Body of pancreas (tissue), 4 donors: Measurements from ENCODE around the gene TGIF2. TPM values are rescaled to one million over a fixed set of nuclear protein-coding genes. Genes with fewer than 3 reads are reported as not detected.

ENCODE experiments used
- ATAC-seq: fragments of 150-250 bp; one replicate; pipeline ENCODE4 v1.9.1; 2016
- DNase-seq, 4 donors: peaks; one replicate each; pipeline ENCODE4 v3.0.0-alpha.2; 2019
- H3K27ac ChIP-seq, 4 donors: fragments of 200-600 bp; sonication (generic); 1 replicate in 3 of 4; 2 replicates in 1 of 4; pipeline versions ENCODE4 v1.5.1 to v1.6.1; 2016 to 2019; ENCODE audit warnings: mild to moderate bottlenecking in 1 of 4, mixed read lengths in 1 of 4, moderate library complexity in 1 of 4
- H3K27me3 ChIP-seq, 2 donors: fragments of 200-600 bp; sonication (generic); one replicate each; pipeline ENCODE4 v1.6.0; 2016; ENCODE audit warnings: mild to moderate bottlenecking in 1 of 2
- H3K36me3 ChIP-seq, 2 donors: fragments of 200-600 bp; sonication (generic); replicated peaks in 1 of 2; 2 replicates each; pipeline ENCODE4 v1.5.1; 2016; ENCODE audit warnings: low read depth in 2 of 2; ENCODE audit not compliant: insufficient read depth in 1 of 2
- H3K4me1 ChIP-seq: fragments of 200-600 bp; sonication (generic); one replicate; pipeline ENCODE4 v1.6.0; 2016
- H3K4me3 ChIP-seq, 2 donors: fragments of 200-600 bp; sonication (generic); 1 replicate in 1 of 2; 2 replicates in 1 of 2; pipeline ENCODE4 v1.5.1; 2016 to 2019
- H3K9me3 ChIP-seq, 3 donors: fragments of 200-600 bp; sonication (generic); 1 replicate in 2 of 3; 2 replicates in 1 of 3; pipeline ENCODE4 v1.5.1; 2016
- POLR2A ChIP-seq, 3 donors: fragments of 450-650 bp; IDR thresholded peaks; one replicate each; pipeline ENCODE4 v1.6.1; 2016; ENCODE audit warnings: antibody characterized with exemption in 3 of 3, mild to moderate bottlenecking in 2 of 3
- WGBS, 2 donors: methylation state at CpG; one replicate each; pipeline ENCODE4 v1.1.5; 2017; 5-methylcytosine and 5-hydroxymethylcytosine counted together
- intact Hi-C: fragments of 100-400 bp; cut with DNase I; formaldehyde crosslinking; loops from one replicate; pipeline ENCODE4 v1.15.1; 2023
- total RNA-seq, 2 donors: library from RNA; depleted of rRNA; stranded (reverse); fragments of >200 nt; gene quantifications; one replicate each; pipeline ENCODE4 v1.1.0, GENCODE V29; 2016
- TF ChIP-seq, protein P1 (sequence below), 7 experiments: fragments of 450-650 bp in 4 of 7; fragments of 200-600 bp in 3 of 7; sonication (generic) in 3 of 7; IDR thresholded peaks; one replicate each; pipeline ENCODE4 v1.5.1; 2016 to 2019; ENCODE audit warnings: antibody characterized with exemption in 7 of 7

Gene TGIF2
- total RNA-seq, 2 donors from 2014 or later, result 15.2 to 18.7 TPM

DNA sequence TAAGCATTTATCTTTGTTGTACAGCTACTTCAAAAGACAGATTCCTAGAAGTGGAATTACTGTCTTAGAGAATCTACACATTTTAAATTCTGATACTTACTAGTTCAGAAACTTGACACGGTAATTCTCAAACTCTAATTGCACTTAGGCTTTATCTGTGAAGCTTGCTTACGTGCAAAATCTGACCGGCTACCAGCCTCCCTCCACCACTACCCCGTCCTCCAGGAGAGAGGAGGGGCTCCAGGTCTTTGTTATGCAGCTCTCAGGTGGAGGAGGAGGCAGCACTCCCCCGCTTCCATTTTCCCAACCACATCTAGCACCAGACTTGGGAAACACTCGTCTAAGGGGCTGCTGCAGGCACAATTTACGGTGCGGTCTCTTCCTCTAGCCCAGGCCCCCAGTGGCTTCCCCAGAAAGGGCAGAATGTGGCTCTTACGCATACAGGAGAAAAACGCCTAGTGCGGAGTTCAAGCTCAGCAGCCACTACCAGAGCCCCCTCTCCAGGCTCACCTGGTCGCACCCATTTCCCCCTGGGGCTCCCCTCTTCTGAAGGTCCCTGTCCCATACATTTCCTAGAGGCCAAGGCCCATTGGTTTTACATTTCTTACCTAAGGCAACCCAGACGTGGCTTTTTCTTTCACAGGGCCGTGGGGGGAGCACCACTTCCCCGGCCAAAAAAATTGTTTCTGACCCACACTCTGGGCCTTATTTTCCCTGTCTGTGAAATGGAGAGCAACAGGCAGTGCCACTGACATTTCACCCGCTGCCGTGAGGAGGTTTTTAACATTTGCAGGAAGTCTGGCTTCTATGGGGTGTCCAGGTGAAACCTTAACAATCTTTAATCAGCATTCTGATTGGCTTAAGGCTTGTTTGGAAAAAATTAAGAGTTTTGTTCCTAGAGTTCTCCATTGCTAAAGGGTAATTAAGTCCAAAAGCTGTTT, 1.6 kb upstream of the TGIF2 start:
- no peaks in the 10 kb centered on the region for H3K9me3 ChIP-seq
- peaks cover 33% of the 10 kb centered on the region for H3K4me1 ChIP-seq
- WGBS, 2 donors, result 55 to 75% methylated on average over 17 of the region's 17 CpGs
- H3K27ac ChIP-seq, result peak overlapping the region; percentile 87 to 98 (median 96)
- no peak for ATAC-seq
- no peak for DNase-seq
- H3K27me3 ChIP-seq, result no peaks in the 10 kb centered on the region
- intact Hi-C loops, result no loop called here
- H3K4me3 ChIP-seq, result no peak overlapping the region
- H3K36me3 ChIP-seq, result no peaks in the 10 kb centered on the region
- no peak for TF ChIP-seq POLR2A (IDR thresholded peaks at IDR 0.05)

DNA sequence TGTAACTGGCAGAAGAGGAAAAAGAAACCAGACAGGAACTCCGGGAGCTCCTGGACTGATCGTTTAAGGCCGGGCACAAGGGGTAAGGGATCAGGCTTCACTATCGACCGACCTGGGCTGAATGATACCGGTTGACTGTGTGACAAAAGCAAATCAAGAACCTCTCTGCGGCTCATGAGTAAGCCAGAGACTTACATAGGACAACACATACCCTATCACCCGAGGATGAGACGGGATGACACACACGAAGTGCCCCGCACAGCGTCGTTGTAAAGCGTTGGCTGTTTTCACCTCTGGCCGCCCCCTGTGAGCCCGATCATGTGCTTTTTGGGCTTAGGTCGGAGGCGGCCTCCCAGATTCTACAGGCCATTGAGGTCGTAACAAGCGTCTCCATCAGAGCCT, 695 bp upstream of the TGIF2 start:
- 17 to 23% methylated on average over 10 to 20 of the region's 20 CpGs for WGBS, 2 donors
- no peak for TF ChIP-seq POLR2A (IDR thresholded peaks at IDR 0.05)
- TF ChIP-seq, protein P1, sequence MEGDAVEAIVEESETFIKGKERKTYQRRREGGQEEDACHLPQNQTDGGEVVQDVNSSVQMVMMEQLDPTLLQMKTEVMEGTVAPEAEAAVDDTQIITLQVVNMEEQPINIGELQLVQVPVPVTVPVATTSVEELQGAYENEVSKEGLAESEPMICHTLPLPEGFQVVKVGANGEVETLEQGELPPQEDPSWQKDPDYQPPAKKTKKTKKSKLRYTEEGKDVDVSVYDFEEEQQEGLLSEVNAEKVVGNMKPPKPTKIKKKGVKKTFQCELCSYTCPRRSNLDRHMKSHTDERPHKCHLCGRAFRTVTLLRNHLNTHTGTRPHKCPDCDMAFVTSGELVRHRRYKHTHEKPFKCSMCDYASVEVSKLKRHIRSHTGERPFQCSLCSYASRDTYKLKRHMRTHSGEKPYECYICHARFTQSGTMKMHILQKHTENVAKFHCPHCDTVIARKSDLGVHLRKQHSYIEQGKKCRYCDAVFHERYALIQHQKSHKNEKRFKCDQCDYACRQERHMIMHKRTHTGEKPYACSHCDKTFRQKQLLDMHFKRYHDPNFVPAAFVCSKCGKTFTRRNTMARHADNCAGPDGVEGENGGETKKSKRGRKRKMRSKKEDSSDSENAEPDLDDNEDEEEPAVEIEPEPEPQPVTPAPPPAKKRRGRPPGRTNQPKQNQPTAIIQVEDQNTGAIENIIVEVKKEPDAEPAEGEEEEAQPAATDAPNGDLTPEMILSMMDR (IDR thresholded peaks at IDR 0.05), result no peak
- DNase-seq (peak; percentile 33 to 46 (median 44)), ATAC-seq (peak; percentile 25)
- Histone ChIP-seq H3K27me3 (no peaks in the 10 kb centered on the region), H3K9me3 (no peaks in the 10 kb centered on the region), H3K4me1 (peaks cover 33% of the 10 kb centered on the region), H3K4me3 (no peak overlapping the region), H3K27ac (peak overlapping the region; percentile 87 to 98 (median 96)), H3K36me3 (no peaks in the 10 kb centered on the region)
- intact Hi-C loops, result no loop called here

DNA sequence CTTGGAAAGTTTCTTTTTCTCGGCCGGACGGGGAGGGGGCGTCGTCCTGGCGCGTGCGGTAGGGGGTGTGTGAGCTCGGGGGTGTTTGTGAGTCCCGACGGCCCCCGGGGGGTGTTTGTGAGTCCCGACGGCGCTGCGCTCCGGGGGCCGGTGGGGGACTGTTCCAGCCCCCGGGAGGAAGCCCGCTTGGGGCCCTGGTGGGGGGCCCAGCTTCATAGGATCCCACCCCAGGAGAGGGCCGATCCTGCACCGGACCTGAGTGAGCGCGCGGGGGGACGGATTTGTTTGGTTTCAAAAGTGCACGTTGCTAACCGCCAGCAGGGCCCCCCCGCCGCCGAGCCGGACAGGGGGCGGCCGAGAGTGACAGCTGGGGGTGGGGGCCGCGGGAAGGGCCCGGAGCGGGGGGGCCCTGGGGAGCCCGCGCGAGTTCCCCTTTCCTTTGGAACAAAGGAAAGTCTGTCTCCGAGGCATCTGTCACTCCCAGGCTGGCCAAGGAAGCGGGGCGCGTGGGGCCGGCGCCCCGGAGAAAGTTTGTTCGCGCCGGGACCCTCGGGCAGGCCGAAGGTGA, 485 bp downstream of the TGIF2 start:
- no peaks in the 10 kb centered on the region for H3K9me3 ChIP-seq
- DNase-seq (peak; percentile 23 to 44 (median 33)), ATAC-seq (peak; percentile 10)
- H3K36me3 ChIP-seq, result no peaks in the 10 kb centered on the region
- peak overlapping the region; percentile 78 to 86 for H3K4me3 ChIP-seq
- 0 to 1% methylated on average over 2 to 44 of the region's 53 CpGs for WGBS, 2 donors
- no peaks in the 10 kb centered on the region for H3K27me3 ChIP-seq
- H3K27ac ChIP-seq, result peak overlapping the region; percentile 87 to 98 (median 96)
- peaks cover 33% of the 10 kb centered on the region for H3K4me1 ChIP-seq
- TF ChIP-seq, protein P1 (IDR thresholded peaks at IDR 0.05), result no peak
- TF ChIP-seq POLR2A (IDR thresholded peaks at IDR 0.05), result no peak
- intact Hi-C loops, result no loop called here

DNA sequence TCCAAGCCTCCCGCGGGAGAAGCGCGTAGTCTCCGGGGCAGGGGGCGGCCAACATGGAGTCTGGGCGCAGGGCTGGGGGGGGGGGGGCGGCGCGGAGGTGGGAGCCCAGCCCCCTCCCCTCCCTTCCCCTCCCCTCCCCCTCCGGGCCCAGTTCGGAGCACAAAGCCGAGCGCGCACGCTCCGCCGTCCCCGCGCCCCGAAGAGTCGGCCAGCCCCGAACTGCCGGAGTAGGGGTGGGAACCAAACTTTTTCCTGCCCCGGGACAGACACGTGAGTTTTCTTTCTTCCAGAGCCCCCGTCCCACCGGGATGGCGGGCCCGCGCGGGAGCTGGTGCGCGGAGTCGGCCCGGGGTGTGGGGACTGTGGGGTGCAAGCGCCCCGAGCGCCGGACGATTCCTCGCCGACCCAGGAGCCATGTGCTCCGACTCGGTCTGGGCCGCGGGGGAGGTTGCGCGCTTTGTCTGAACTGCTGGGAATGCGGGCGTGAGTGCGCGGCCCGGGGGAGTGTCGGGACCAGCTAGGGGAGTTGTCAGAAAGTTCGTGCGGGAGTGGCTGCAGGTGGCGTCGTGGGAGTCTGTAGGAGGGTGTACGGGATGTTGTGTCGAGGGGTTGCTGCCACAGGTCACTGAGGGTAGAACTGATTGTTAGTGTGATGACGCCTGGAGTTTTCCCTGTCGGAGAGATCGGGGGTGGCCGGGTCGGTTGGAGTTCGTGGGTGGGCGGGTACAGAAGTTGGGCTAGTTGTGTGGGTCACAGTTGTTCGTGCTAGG, 1.2 kb downstream of the TGIF2 start:
- peaks cover 2 to 3% of the 10 kb centered on the region in 2 donors for H3K36me3 ChIP-seq
- H3K9me3 ChIP-seq, result no peaks in the 10 kb centered on the region
- peak overlapping the region; percentile 87 to 98 (median 96) for H3K27ac ChIP-seq
- WGBS, 2 donors, result 0 to 2% methylated on average over 18 to 58 of the region's 69 CpGs
- H3K4me1 ChIP-seq, result peaks cover 33% of the 10 kb centered on the region
- peak overlapping the region; percentile 78 to 86 for H3K4me3 ChIP-seq
- peak; percentile 63 to 85 (median 84) for TF ChIP-seq POLR2A (IDR thresholded peaks at IDR 0.05)
- TF ChIP-seq, protein P1 (IDR thresholded peaks at IDR 0.05), result peak in 2 of 7 experiments; percentile 1 to 19
- no peaks in the 10 kb centered on the region for H3K27me3 ChIP-seq
- ATAC-seq (peak; percentile 45), DNase-seq (peak; percentile 64 to 74 (median 71))
- intact Hi-C loops, result no loop called here

DNA sequence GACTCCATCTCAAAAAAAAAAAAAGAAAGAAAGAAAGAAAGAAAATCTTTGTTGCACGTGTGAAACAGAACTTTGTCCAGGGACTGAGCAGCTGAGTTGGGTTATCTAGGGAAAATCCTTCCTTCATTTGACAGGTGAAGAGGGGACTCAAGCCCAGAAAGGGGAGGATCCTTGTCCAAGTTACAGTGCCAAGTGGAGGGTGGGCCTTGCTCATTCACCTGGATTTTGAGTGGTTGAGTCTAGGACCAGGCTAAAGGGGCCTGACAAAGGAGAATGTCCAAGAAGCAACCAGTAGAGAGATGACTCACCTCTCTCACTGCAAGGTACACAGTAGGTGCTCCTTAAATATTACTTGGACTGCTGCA, 2.7 kb downstream of the TGIF2 start:
- ATAC-seq (no peak), DNase-seq (no peak)
- H3K4me1 ChIP-seq, result peaks cover 33% of the 10 kb centered on the region
- no peak for TF ChIP-seq POLR2A (IDR thresholded peaks at IDR 0.05)
- TF ChIP-seq, protein P1 (IDR thresholded peaks at IDR 0.05), result no peak
- no peaks in the 10 kb centered on the region for H3K27me3 ChIP-seq
- no peak overlapping the region for H3K4me3 ChIP-seq
- H3K9me3 ChIP-seq, result no peaks in the 10 kb centered on the region
- H3K36me3 ChIP-seq, result peaks cover 11 to 12% of the 10 kb centered on the region in 2 donors
- WGBS, 2 donors, result 25 to 38% methylated on average over 1 of the region's 1 CpG
- intact Hi-C loops, result no loop called here
- H3K27ac ChIP-seq, result peak overlapping the region in 3 of 4 donors; percentile 94 to 98 (median 98)
